GM12878 (cell line): Measurements from ENCODE around the gene GIGYF2. TPM values are rescaled to one million over a fixed set of nuclear protein-coding genes. Genes with fewer than 3 reads are reported as not detected.

Source experiments
- ATAC-seq: fragments of 200-7000 bp; cut with Tn5 transposase; 3 replicates; pipeline ENCODE4 v1.9.1; 2020; ENCODE audit warnings: mild to moderate bottlenecking, moderate library complexity
- BruUV-seq: library from RNA; stranded (reverse); fragments of 400-500 nt; replicated peaks from 2 replicates; lab custom pipeline; 2021; lab: Mats Ljungman, UMichigan
- CTCF ChIA-PET: fragments of 300-600 bp; sonication (Branson Sonifier 250); formaldehyde crosslinking; extraction: SDS; loops from one replicate; lab custom pipeline; 2021; ENCODE audit warnings: inconsistent platforms; lab: Yijun Ruan, JAX
- POLR2A ChIA-PET: fragments of 350-600 bp; formaldehyde crosslinking; extraction: SDS; loops from one replicate; lab custom pipeline; 2021; ENCODE audit warnings: inconsistent platforms; lab: Charles Lee
- RAD21 ChIA-PET: fragments of 300-600 bp; sonication (Branson Sonifier 250); formaldehyde crosslinking; loops from one replicate; lab custom pipeline; 2023; ENCODE audit warnings: antibody characterized with exemption; ENCODE audit not compliant: unreplicated experiment; lab: Charles Lee
- SMC1A ChIA-PET: fragments of 300-600 bp; sonication (Branson Sonifier 250); formaldehyde crosslinking; loops from one replicate; lab custom pipeline; 2023; ENCODE audit not compliant: unreplicated experiment, uncharacterized antibody; lab: Charles Lee
- DNase-seq: peaks from one replicate; pipeline ENCODE4 v3.0.0-alpha.2; 2011; ENCODE audit warnings: low read depth, low spot score
- FAIRE-seq: peaks from 3 replicates; lab custom pipeline; 2011; peaks lifted over from hg19 to GRCh38; lab: Jason Lieb, UNC
- H2AFZ ChIP-seq: 2 replicates; pipeline ENCODE4 v1.6.0; 2011; ENCODE audit warnings: low read depth, low read length, control low read depth; ENCODE audit not compliant: control insufficient read depth
- H3K27ac ChIP-seq: 2 replicates; pipeline ENCODE4 v1.5.1; 2011; ENCODE audit warnings: control low read depth; ENCODE audit not compliant: control insufficient read depth, insufficient read depth
- H3K27me3 ChIP-seq, 2 experiments: replicated peaks in 1 of 2; 2 replicates each; pipeline versions ENCODE4 v1.6.0 to v1.6.1; 2011; ENCODE audit warnings: low read length in 1 of 2; ENCODE audit not compliant: control insufficient read depth in 2 of 2, insufficient read depth in 2 of 2
- H3K36me3 ChIP-seq, 2 experiments: 2 replicates each; pipeline ENCODE4 v1.5.1; 2011; ENCODE audit warnings: low read length in 1 of 2; ENCODE audit not compliant: control insufficient read depth in 2 of 2, insufficient read depth in 2 of 2
- H3K4me1 ChIP-seq: 2 replicates; pipeline ENCODE4 v1.6.1; 2011; ENCODE audit warnings: mild to moderate bottlenecking, low read length, moderate library complexity, mixed read lengths; ENCODE audit not compliant: control insufficient read depth, insufficient read depth
- H3K4me2 ChIP-seq: 2 replicates; pipeline ENCODE4 v1.6.0; 2011; ENCODE audit warnings: control low read depth; ENCODE audit not compliant: control insufficient read depth, insufficient read depth
- H3K4me3 ChIP-seq: fragments of 200-600 bp; sonication (generic); 2 replicates; pipeline ENCODE4 v1.5.1; 2016
- H3K79me2 ChIP-seq: 2 replicates; pipeline ENCODE4 v1.6.0; 2011; ENCODE audit warnings: low read length; ENCODE audit not compliant: control insufficient read depth, insufficient read depth
- H3K9ac ChIP-seq: 2 replicates; pipeline ENCODE4 v1.8.0; 2011; ENCODE audit warnings: low read length, control low read depth, mixed read lengths; ENCODE audit not compliant: control insufficient read depth, insufficient read depth
- H3K9me3 ChIP-seq: replicated peaks from 3 replicates; pipeline ENCODE4 v1.5.1; 2011; ENCODE audit warnings: mild to moderate bottlenecking, low read length; ENCODE audit not compliant: control insufficient read depth, insufficient read depth
- H4K20me1 ChIP-seq: 2 replicates; pipeline ENCODE4 v1.6.0; 2011; ENCODE audit not compliant: control insufficient read depth, insufficient read depth
- HCFC1 ChIP-seq: fragments of 150-350 bp; IDR thresholded peaks from 2 replicates; pipeline ENCODE4 v1.6.1; 2014; ENCODE audit warnings: low read length
- POU2F2 ChIP-seq: IDR thresholded peaks from 3 replicates; pipeline ENCODE4 v1.6.1; 2011; ENCODE audit warnings: low read depth, mild to moderate bottlenecking, low read length, borderline replicate concordance
- RAD21 ChIP-seq: IDR thresholded peaks from 2 replicates; pipeline ENCODE4 v1.6.1; 2011; ENCODE audit warnings: mild to moderate bottlenecking, low read depth, low read length, moderate library complexity; ENCODE audit not compliant: insufficient read depth
- SPI1 ChIP-seq: IDR thresholded peaks from 2 replicates; pipeline ENCODE4 v1.6.1; 2011; ENCODE audit warnings: low read depth, mild to moderate bottlenecking, low read length, moderate library complexity, borderline replicate concordance; ENCODE audit not compliant: insufficient read depth
- ZBED1 ChIP-seq: IDR thresholded peaks from 2 replicates; pipeline ENCODE4 v1.6.1; 2016; ENCODE audit warnings: borderline replicate concordance
- ZSCAN29 ChIP-seq: fragments of 450-650 bp; IDR thresholded peaks from 2 replicates; pipeline ENCODE4 v1.6.1; 2017; ENCODE audit warnings: mild to moderate bottlenecking, moderate library complexity
- WGBS: methylation state at CpG from one replicate; pipeline ENCODE4 v1.1.6; 2016; ENCODE audit warnings: low lambda C conversion rate; ENCODE audit not compliant: insufficient replicate concordance, insufficient coverage; ENCODE audit errors: missing lambda C conversion rate; 5-methylcytosine and 5-hydroxymethylcytosine counted together
- in situ Hi-C: fragments of 300-500 bp; cut with MboI; formaldehyde crosslinking; loops from 9 replicates; pipeline ENCODE4 v1.14.3; 2018; ENCODE audit warnings: mixed read lengths
- intact Hi-C: fragments of 100-400 bp; cut with micrococcal nuclease; formaldehyde crosslinking; loops from one replicate; pipeline ENCODE4 v1.14.2; 2022; ENCODE audit not compliant: unreplicated experiment
- polyA plus RNA-seq, 11 experiments: library from polyadenylated mRNA; depleted of rRNA in 4 of 11; unstranded in 6 of 11; stranded (reverse) in 5 of 11; fragments of >200 nt; fragmentation: Nextera tagmentation in 4 of 11; fragmentation: Illumina TruSeq in 1 of 11; extraction: Ambion mirVana in 4 of 11; extraction: Trizol in 1 of 11; gene quantifications; 1 replicate in 1 of 11; 2 replicates in 10 of 11; pipeline versions ENCODE4 v1.2.1 to v1.2.3, GENCODE V29; 2011 to 2016; ENCODE audit warnings: inconsistent platforms in 2 of 11, missing spikeins in 2 of 11, low read depth in 1 of 11
- total RNA-seq, 4 experiments: library from RNA; depleted of rRNA in 3 of 4; stranded (reverse); fragments of >200 nt in 3 of 4; fragmentation: Illumina TruSeq in 1 of 4; extraction: Trizol in 1 of 4; gene quantifications; 2 replicates each; pipeline versions ENCODE4 v1.2.1 to v1.2.3, GENCODE V29; 2013 to 2021

Gene GIGYF2
- total and polyA plus RNA-seq, 10 of the 15 experiments (the other 5 are each of a cell fraction or from before 2014, with no cell fraction given) = 12.2 to 47.2 (median 39.0) TPM

- DNase-seq (no peak), FAIRE-seq (no peak), ATAC-seq (no peak)
- H3K4me2 ChIP-seq = no peak overlapping the region
- H3K36me3 ChIP-seq = no peaks in the 10 kb centered on the region; a peak in 1 of 4 replicates
- ChIA-PET POLR2A (no interaction called here), CTCF (no interaction called here), RAD21 (no interaction called here), SMC1A (interaction anchor here (1.0 kb wide), 1 partner anchor 156 kb away, joined by 4 read pairs; no protein-coding TSS in a partner anchor)
- H3K4me1 ChIP-seq = no peaks in the 10 kb centered on the region
- no peak overlapping the region for H2AFZ ChIP-seq
- H3K79me2 ChIP-seq = no peaks in the 10 kb centered on the region
- H3K27ac ChIP-seq = no peak overlapping the region
- intact Hi-C loops = no loop called here
- WGBS = 71% methylated on average over 14 of the region's 14 CpGs
- TF ChIP-seq ZSCAN29 = no peak
- no peak for TF ChIP-seq ZBED1
- TF ChIP-seq HCFC1 = no peak
- H3K27me3 ChIP-seq = no peaks in the 10 kb centered on the region; a peak in 1 of 4 replicates
- in situ Hi-C loops = no loop called here
- no peaks in the 10 kb centered on the region for H4K20me1 ChIP-seq
- H3K9ac ChIP-seq = no peak overlapping the region
- no TSS peak for BruUV-seq
- no peak overlapping the region for H3K4me3 ChIP-seq
- H3K9me3 ChIP-seq = no peaks in the 10 kb centered on the region
Observed at GRCh38 chr2:232873292-232873908, 176.3 kb downstream of the GIGYF2 start.

- in situ Hi-C loops (no loop called here), intact Hi-C loops (no loop called here)
- BruUV-seq = no TSS peak
- Histone ChIP-seq H3K4me3 (no peak overlapping the region), H3K9ac (no peak overlapping the region), H3K4me1 (no peaks in the 10 kb centered on the region), H4K20me1 (no peaks in the 10 kb centered on the region), H3K27me3 (no peaks in the 10 kb centered on the region; a peak in 1 of 4 replicates), H3K36me3 (no peaks in the 10 kb centered on the region; a peak in 1 of 4 replicates), H3K27ac (no peak overlapping the region), H3K79me2 (no peaks in the 10 kb centered on the region), H3K4me2 (no peak overlapping the region), H2AFZ (no peak overlapping the region), H3K9me3 (no peaks in the 10 kb centered on the region)
- FAIRE-seq (no peak), ATAC-seq (no peak), DNase-seq (no peak)
- ChIA-PET CTCF (no interaction called here), SMC1A (interaction anchor here (1.0 kb wide), 1 partner anchor 155 kb away, joined by 4 read pairs; no protein-coding TSS in a partner anchor), POLR2A (no interaction called here), RAD21 (no interaction called here)
- TF ChIP-seq RAD21 (no peak), SPI1 (0 out of 2 replicates have a peak, but pooled peaks have one; percentile 13), POU2F2 (no peak)
- WGBS = 71% methylated on average over 6 of the region's 6 CpGs
Observed at GRCh38 chr2:232873909-232874641, 176.9 kb downstream of the GIGYF2 start.
